GM21786 (cell line): Measurements from ENCODE around the gene MBD3L1.

Experiments
- ATAC-seq: cut with Tn5 transposase; IDR thresholded peaks from one replicate; pipeline ENCODE4 v1.9.1; 2021; ENCODE audit not compliant: unreplicated experiment

Gene MBD3L1

DNA sequence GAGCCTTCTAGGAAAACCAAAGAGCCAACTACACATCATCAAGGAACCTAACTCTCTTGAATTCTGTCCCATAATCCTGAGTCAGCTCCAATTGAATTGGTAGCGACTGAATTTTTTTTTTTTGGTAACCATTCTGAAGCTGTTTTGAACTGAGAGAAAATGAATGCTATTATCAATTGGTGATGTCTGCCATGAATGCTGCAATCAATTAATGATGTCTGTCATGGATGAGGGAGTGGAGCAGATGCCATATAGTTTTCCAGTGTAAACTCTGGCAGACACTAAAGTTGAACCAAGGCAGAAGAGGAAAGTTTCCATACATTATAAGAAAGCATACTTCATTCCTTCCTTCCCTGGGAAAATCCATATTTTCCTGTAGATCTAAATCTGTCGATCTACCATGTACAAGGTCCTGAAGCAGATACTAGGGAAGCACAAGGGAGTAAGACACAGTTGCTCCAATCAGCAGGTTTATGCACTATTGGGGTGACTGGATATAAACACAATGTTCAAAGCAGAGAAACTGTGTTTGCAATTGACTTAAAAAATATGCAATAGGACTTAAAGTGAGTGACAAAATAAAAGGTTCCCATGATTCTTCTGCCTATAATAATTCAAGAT, 48.8 kb downstream of the MBD3L1 start:
- no peak for ATAC-seq

DNA sequence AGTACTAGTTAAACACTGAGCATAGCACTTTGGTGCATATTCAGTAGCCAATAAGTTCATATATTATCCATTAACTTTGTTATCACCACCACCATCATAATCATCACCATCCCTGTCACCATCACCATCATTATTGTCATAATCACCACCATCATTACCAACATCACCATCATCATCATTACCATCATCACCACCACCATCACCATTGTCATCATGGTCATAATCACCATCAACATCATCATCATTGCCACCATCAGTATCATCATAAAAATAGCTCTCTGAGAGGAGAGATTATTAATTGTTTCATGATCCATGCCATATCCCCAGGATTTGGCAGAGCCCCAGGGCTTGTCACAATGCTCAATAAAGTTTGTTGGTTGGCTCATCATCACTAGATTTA, 49.3 kb downstream of the MBD3L1 start:
- no peak for ATAC-seq

- ATAC-seq = no peak
Measured at GRCh38 chr19:8884416-8884815, 52.2 kb downstream of the MBD3L1 start.

DNA sequence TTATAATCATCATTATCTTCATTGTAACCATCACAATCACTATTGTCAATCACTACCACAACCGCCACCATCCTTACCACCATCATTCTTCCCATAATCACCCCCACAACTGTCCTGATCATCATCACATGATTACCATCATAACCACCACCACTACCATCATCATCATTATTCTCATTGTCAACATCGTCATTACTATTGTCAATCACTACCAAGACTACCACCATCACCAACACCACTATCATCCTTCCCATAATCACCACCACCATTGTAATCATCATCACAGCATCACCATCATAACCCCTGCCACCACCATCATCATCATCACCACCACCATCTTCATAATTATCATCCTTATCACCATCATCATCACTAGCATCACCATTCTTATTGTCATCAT, 55.2 kb downstream of the MBD3L1 start:
- ATAC-seq = no peak

DNA sequence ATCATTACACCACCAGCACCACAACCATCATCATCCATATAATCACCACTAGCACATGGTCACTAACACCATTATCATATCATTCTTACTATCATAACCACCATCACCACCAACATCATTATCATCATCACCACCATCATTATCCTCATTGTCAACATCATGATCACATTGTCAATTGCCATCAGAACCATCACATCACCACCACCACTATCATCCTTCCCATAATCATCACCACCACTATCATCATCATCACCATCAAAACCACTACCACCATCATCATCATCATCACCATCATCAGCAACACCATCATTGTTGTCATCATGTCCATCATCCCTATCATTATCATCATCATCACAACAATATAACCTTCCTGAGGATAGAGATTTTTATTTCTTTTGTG, 58.1 kb downstream of the MBD3L1 start:
- ATAC-seq = no peak
